ENCODE measurements around the gene ARHGAP15.

GRCh38 chr2:143524559-143525401, 395.6 kb downstream of the ARHGAP15 start:
- no peak for TF ChIP-seq CTCF (IDR thresholded peaks at IDR 0.05)
- TF ChIP-seq POLR2AphosphoS5 (IDR thresholded peaks at IDR 0.05), result no peak
- TF ChIP-seq POLR2A (IDR thresholded peaks at IDR 0.05), result no peak

Measured in gastroesophageal sphincter (tissue), 3 donors.